ENCODE results near the gene SPARC. TPM values are rescaled to one million over a fixed set of nuclear protein-coding genes. Genes with fewer than 3 reads are reported as not detected.

Gene SPARC
- total RNA-seq, 1 experiment from 2014 or later: 320 TPM

GRCh38 chr5:151633892-151634291 is 52.8 kb downstream of the SPARC start:
- no peaks in the 10 kb centered on the region for H3K23me2 ChIP-seq (ENCODE audit: insufficient read length, low read depth, low read length, poor library complexity, severe bottlenecking)
- no peak overlapping the region for H2BK120ac ChIP-seq (ENCODE audit: low read depth, low read length, poor library complexity, severe bottlenecking)
- no peaks in the 10 kb centered on the region for H3K4me1 ChIP-seq (ENCODE audit: insufficient read depth, low read length)
- H3K4me1 Mint-ChIP-seq: peaks cover 14 to 17% of the 10 kb centered on the region in 2 experiments
- no peak overlapping the region for H4K91ac ChIP-seq (ENCODE audit: insufficient read length, low read depth, low read length)
- WGBS (ENCODE audit: extremely low coverage, insufficient read length, low lambda C conversion rate): no CpG with 5 or more reads among the region's 1 CpG
- H3K36me3 Mint-ChIP-seq (ENCODE audit: insufficient read depth in 1 of 3, low read depth in 3 of 3): no peaks in the 10 kb centered on the region
- H3K9me3 ChIP-seq (ENCODE audit: control insufficient read depth, low read depth, low read length): no peaks in the 10 kb centered on the region
- H4K5ac ChIP-seq (ENCODE audit: insufficient read length, low read depth, low read length): no peak overlapping the region
- H3K27me3 ChIP-seq (ENCODE audit: insufficient read depth, low read length): no peaks in the 10 kb centered on the region
- H2BK12ac ChIP-seq (ENCODE audit: insufficient read length, low read depth, low read length): no peak overlapping the region
- no peak overlapping the region for H3K4me2 ChIP-seq (ENCODE audit: insufficient read depth, insufficient read length, low read length)
- no peak overlapping the region for H2BK5ac ChIP-seq (ENCODE audit: insufficient read length, low read length)
- no peak overlapping the region for H4K8ac ChIP-seq (replicated peaks; ENCODE audit: insufficient read length, low read depth, low read length)
- TF ChIP-seq CTCF (conservative IDR thresholded peaks at IDR 0.05): no peak
- H3T11ph ChIP-seq (ENCODE audit: low read length): no peak overlapping the region
- no peak overlapping the region for H2BK15ac ChIP-seq (ENCODE audit: low read depth, low read length)
- H3K14ac ChIP-seq (ENCODE audit: insufficient read depth, low read length): no peak overlapping the region
- no peak overlapping the region for H3K9ac ChIP-seq (ENCODE audit: extremely low read depth, insufficient read length, low read length)
- no peak for DNase-seq
- no peak overlapping the region for H3K56ac ChIP-seq (ENCODE audit: insufficient read length, low read depth, low read length)
- no peak overlapping the region for H3K23ac ChIP-seq (ENCODE audit: insufficient read length, low read depth, low read length)
- H2BK20ac ChIP-seq (ENCODE audit: low read depth, low read length, poor library complexity, severe bottlenecking): no peak overlapping the region
- H4K20me1 ChIP-seq (ENCODE audit: control insufficient read depth, insufficient read depth, insufficient read length): no peaks in the 10 kb centered on the region
- H3K18ac ChIP-seq (ENCODE audit: insufficient read length, low read depth, low read length): no peak overlapping the region
- H3K27ac ChIP-seq (ENCODE audit: insufficient read length, low read depth, low read length): no peak overlapping the region
- peaks cover 34% of the 10 kb centered on the region for H3K27me3 Mint-ChIP-seq (ENCODE audit: low read depth)
- H3K79me1 ChIP-seq (ENCODE audit: insufficient read depth, low read depth, low read length, poor library complexity, severe bottlenecking): no peaks in the 10 kb centered on the region
- H3K4ac ChIP-seq (ENCODE audit: low read depth, low read length): no peak overlapping the region
- no peaks in the 10 kb centered on the region for H3K9me3 Mint-ChIP-seq
- H2AK5ac ChIP-seq (ENCODE audit: insufficient read length, low read length): no peak overlapping the region
- H3K79me2 ChIP-seq (ENCODE audit: insufficient read depth, low read length): no peaks in the 10 kb centered on the region
- H3K4me3 Mint-ChIP-seq: no peak overlapping the region
- no peak overlapping the region for H2AFZ ChIP-seq (ENCODE audit: low read length)
- no peak overlapping the region for H3K27ac Mint-ChIP-seq

All from H9 (cell line).